PC-9 (cell line): ENCODE data around the gene CACNG5. TPM values are rescaled to one million over a fixed set of nuclear protein-coding genes. Genes with fewer than 3 reads are reported as not detected.

Experiments used
- BruUV-seq: library from RNA; stranded (reverse); fragments of 400-500 nt; replicated peaks from 2 replicates; lab custom pipeline; 2021; lab: Mats Ljungman, UMichigan
- CTCF ChIA-PET: fragments of 300-600 bp; sonication (Branson Sonifier 250); formaldehyde crosslinking; loops from one replicate; lab custom pipeline; 2022; ENCODE audit warnings: antibody characterized with exemption; lab: Charles Lee
- POLR2A ChIA-PET: fragments of 300-600 bp; sonication (Branson Sonifier 250); formaldehyde crosslinking; loops from one replicate; lab custom pipeline; 2022; ENCODE audit warnings: antibody characterized with exemption; ENCODE audit not compliant: unreplicated experiment; lab: Charles Lee
- DNase-seq, 2 experiments: peaks; one replicate each; pipeline versions ENCODE4 v3.0.0 to v3.0.0-alpha.2; 2015 to 2022; ENCODE audit warnings: mixed read lengths in 1 of 2
- H2AFZ ChIP-seq: fragments of 200-600 bp; sonication (generic); 2 replicates; pipeline ENCODE4 v1.8.1; 2017; ENCODE audit warnings: antibody characterized with exemption
- H3F3A ChIP-seq: fragments of 200-600 bp; sonication (generic); 2 replicates; pipeline ENCODE4 v1.8.1; 2017; ENCODE audit warnings: antibody characterized with exemption, mild to moderate bottlenecking, low read depth; ENCODE audit not compliant: insufficient read depth
- H3K27ac ChIP-seq: fragments of 200-600 bp; sonication (generic); 2 replicates; pipeline ENCODE4 v1.6.1; 2016; ENCODE audit warnings: mixed run types
- H3K27me3 ChIP-seq: fragments of 200-600 bp; sonication (generic); 2 replicates; pipeline ENCODE4 v1.6.1; 2016; ENCODE audit warnings: low read depth, mixed run types; ENCODE audit not compliant: insufficient read depth
- H3K36me3 ChIP-seq: fragments of 200-600 bp; sonication (generic); 2 replicates; pipeline ENCODE4 v1.6.1; 2016; ENCODE audit warnings: low read depth, mixed run types
- H3K4me1 ChIP-seq: fragments of 200-600 bp; sonication (generic); replicated peaks from 2 replicates; pipeline ENCODE4 v1.6.1; 2016; ENCODE audit warnings: mixed run types; ENCODE audit not compliant: insufficient read depth
- H3K4me2 ChIP-seq: fragments of 200-600 bp; sonication (generic); 2 replicates; pipeline ENCODE4 v1.6.1; 2017; ENCODE audit warnings: mixed run types
- H3K4me3 ChIP-seq: fragments of 200-600 bp; sonication (generic); 2 replicates; pipeline ENCODE4 v1.6.1; 2016; ENCODE audit warnings: mixed run types
- H3K79me2 ChIP-seq: fragments of 200-600 bp; sonication (generic); 2 replicates; pipeline ENCODE4 v1.6.1; 2017; ENCODE audit warnings: low read depth, mixed run types
- H3K9me2 ChIP-seq: fragments of 200-600 bp; sonication (generic); 2 replicates; pipeline ENCODE4 v1.8.1; 2017; ENCODE audit warnings: mild to moderate bottlenecking; ENCODE audit not compliant: insufficient read depth
- H3K9me3 ChIP-seq: fragments of 200-600 bp; sonication (generic); 2 replicates; pipeline ENCODE4 v1.8.1; 2016; ENCODE audit warnings: low read depth; ENCODE audit not compliant: insufficient read depth
- H4K20me1 ChIP-seq: fragments of 200-600 bp; sonication (generic); 2 replicates; pipeline ENCODE4 v1.8.1; 2017; ENCODE audit not compliant: insufficient read depth
- CTCF ChIP-seq: fragments of 200-600 bp; sonication (generic); conservative IDR thresholded peaks from 2 replicates; pipeline ENCODE4 v1.6.1; 2017; ENCODE audit warnings: mixed run types, antibody characterized with exemption, mild to moderate bottlenecking, moderate library complexity
- EZH2 ChIP-seq: fragments of 200-600 bp; sonication (generic); IDR thresholded peaks from 2 replicates; pipeline ENCODE4 v1.8.0; 2017; ENCODE audit warnings: antibody characterized with exemption, low read depth
- intact Hi-C: fragments of 100-400 bp; cut with micrococcal nuclease; formaldehyde crosslinking; loops from one replicate; pipeline ENCODE4 v1.10.0; 2022; ENCODE audit not compliant: unreplicated experiment
- total RNA-seq: library from RNA; stranded (reverse); gene quantifications from 2 replicates; pipeline ENCODE4 v1.2.3, GENCODE V29; 2021

The CACNG5 gene
- total RNA-seq, 1 experiment from 2014 or later: not detected

GRCh38 chr17:66819466-66819865, 15.5 kb upstream of the CACNG5 start:
- Histone ChIP-seq H3K9me2 (no peaks in the 10 kb centered on the region), H3K4me3 (no peak overlapping the region), H2AFZ (no peak overlapping the region), H3K36me3 (no peaks in the 10 kb centered on the region), H3K4me2 (no peak overlapping the region), H3K27me3 (peaks cover 81% of the 10 kb centered on the region), H3K9me3 (peaks cover 11% of the 10 kb centered on the region; the same call in 1 of the 2 replicates), H3F3A (no peaks in the 10 kb centered on the region), H4K20me1 (no peaks in the 10 kb centered on the region), H3K4me1 (no peaks in the 10 kb centered on the region), H3K27ac (no peak overlapping the region), H3K79me2 (no peaks in the 10 kb centered on the region)
- no peak for TF ChIP-seq EZH2
- TF ChIP-seq CTCF: no peak
- DNase-seq: no peak
- ChIA-PET CTCF (no interaction called here), POLR2A (no interaction called here)
- BruUV-seq: no TSS peak
- intact Hi-C loops: no loop called here

- Histone ChIP-seq H3K27me3 (peaks cover 76% of the 10 kb centered on the region), H3K9me2 (no peaks in the 10 kb centered on the region)
- CTCF ChIA-PET: no interaction called here
These were observed 12.9 kb upstream of the CACNG5 start for GRCh38 chr17:66822009-66822408.

GRCh38 chr17:66826856-66827255, 8.1 kb upstream of the CACNG5 start:
- intact Hi-C loops: no loop called here
- H2AFZ ChIP-seq: no peak overlapping the region
- no peak overlapping the region for H3K4me3 ChIP-seq
- no peaks in the 10 kb centered on the region for H3K9me2 ChIP-seq
- H3F3A ChIP-seq: no peaks in the 10 kb centered on the region
- ChIA-PET POLR2A (no interaction called here), CTCF (no interaction called here)
- TF ChIP-seq CTCF (no peak), EZH2 (no peak)
- peaks cover 78% of the 10 kb centered on the region for H3K27me3 ChIP-seq
- no TSS peak for BruUV-seq
- H3K36me3 ChIP-seq: no peaks in the 10 kb centered on the region
- no peaks in the 10 kb centered on the region for H4K20me1 ChIP-seq
- no peak overlapping the region for H3K27ac ChIP-seq
- no peaks in the 10 kb centered on the region for H3K79me2 ChIP-seq
- DNase-seq: no peak
- no peaks in the 10 kb centered on the region for H3K9me3 ChIP-seq
- no peak overlapping the region for H3K4me2 ChIP-seq
- no peaks in the 10 kb centered on the region for H3K4me1 ChIP-seq

More at GRCh38 chr17:66822009-66822408, 12.9 kb upstream of the CACNG5 start:
- POLR2A ChIA-PET: no interaction called here
- Histone ChIP-seq H4K20me1 (no peaks in the 10 kb centered on the region), H3K4me3 (no peak overlapping the region), H2AFZ (no peak overlapping the region), H3K79me2 (no peaks in the 10 kb centered on the region), H3K9me3 (peaks cover 11% of the 10 kb centered on the region; the same call in 1 of the 2 replicates), H3K36me3 (no peaks in the 10 kb centered on the region), H3K27ac (no peak overlapping the region), H3F3A (no peaks in the 10 kb centered on the region), H3K4me1 (no peaks in the 10 kb centered on the region), H3K4me2 (no peak overlapping the region)
- intact Hi-C loops: no loop called here
- BruUV-seq: no TSS peak
- DNase-seq: no peak
- TF ChIP-seq CTCF (no peak), EZH2 (no peak)
